Right lobe of liver (tissue), 4 donors: Measurements from ENCODE around the gene MROH8.

Experiments used
- CTCF ChIP-seq, 4 donors: fragments of 200-600 bp in 3 of 4; fragments of 450-650 bp in 1 of 4; IDR thresholded peaks; one replicate each; pipeline versions ENCODE4 v1.5.1 to v1.8.0; 2016 to 2022; ENCODE audit warnings: antibody characterized with exemption in 4 of 4, mild to moderate bottlenecking in 2 of 4
- POLR2A ChIP-seq: fragments of 450-650 bp; IDR thresholded peaks from one replicate; pipeline ENCODE4 v1.6.1; 2017; ENCODE audit warnings: antibody characterized with exemption, mild to moderate bottlenecking
- donor health status: DM: no; HTN: no; CAD: no.
- donor health status: DM: no; HTN: no; CAD: no.
- donor health status: DM: no; HTN: yes; CAD: no.

GRCh38 chr20:37185686-37186085 lies 6.3 kb upstream of the MROH8 start:
- TF ChIP-seq CTCF (IDR thresholded peaks at IDR 0.05) (no peak), POLR2A (no peak)
